ENCODE data around the gene STAB2. TPM values are rescaled to one million over a fixed set of nuclear protein-coding genes. Genes with fewer than 3 reads are reported as not detected.

Gene STAB2
- polyA plus RNA-seq, 1 of the 3 experiments (the other 2 are of a cell fraction) = not detected

GRCh38 chr12:103705927-103706326 is 118.9 kb downstream of the STAB2 start:
- H4K20me1 ChIP-seq (ENCODE audit: insufficient read depth) = no peaks in the 10 kb centered on the region
- CTCF ChIA-PET = interaction anchor here (1.1 kb wide), 1 partner anchor 8 kb away, joined by 5 read pairs; no protein-coding TSS in a partner anchor

GRCh38 chr12:103707446-103707845 is 120.4 kb downstream of the STAB2 start:
- CTCF ChIA-PET = interaction anchor here (1.3 to 1.8 kb wide), 2 partner anchors 10 to 58 kb away, joined by 3 to 4 read pairs; no protein-coding TSS in a partner anchor
- no peaks in the 10 kb centered on the region for H3F3A ChIP-seq (replicated peaks; ENCODE audit: insufficient read depth)
- no peak for TF ChIP-seq GATA2 (CRISPR knock-in tag; IDR thresholded peaks at IDR 0.05)
- H3K27ac ChIP-seq (ENCODE audit: low read depth in 2 of 2, low read length in 1 of 2) = no peak overlapping the region
- no peaks in the 10 kb centered on the region; a peak in 1 of 4 replicates for H3K4me1 ChIP-seq (ENCODE audit: control insufficient read depth in 1 of 2, insufficient read depth in 2 of 2, low read depth in 1 of 2, low read length in 1 of 2)
- POLR2A ChIA-PET = no interaction called here
- no peak overlapping the region for H3K4me2 ChIP-seq
- no peak overlapping the region for H3K9ac ChIP-seq
- no peaks in the 10 kb centered on the region for H3K9me3 ChIP-seq
- H3K9me2 ChIP-seq = no peaks in the 10 kb centered on the region
- no peaks in the 10 kb centered on the region for H3K36me3 ChIP-seq (replicated peaks in 1 of 2; ENCODE audit: control insufficient read depth in 1 of 2, insufficient read depth in 2 of 2, low read length in 1 of 2)
- H4K20me1 ChIP-seq (ENCODE audit: insufficient read depth) = no peaks in the 10 kb centered on the region
- no peak overlapping the region for H2AFZ ChIP-seq (ENCODE audit: low read depth)
- H3K27me3 ChIP-seq (ENCODE audit: insufficient read depth) = no peaks in the 10 kb centered on the region; the same call in 1 of the 2 replicates
- no peaks in the 10 kb centered on the region for H3K79me2 ChIP-seq (ENCODE audit: insufficient read depth)
- no peak overlapping the region for H3K4me3 ChIP-seq (ENCODE audit: low read depth in 2 of 2, low read length in 1 of 2)
- no peak for DNase-seq

More at GRCh38 chr12:103705927-103706326, 118.9 kb downstream of the STAB2 start:
- no peaks in the 10 kb centered on the region; the same call in 1 of the 2 replicates for H3K27me3 ChIP-seq (ENCODE audit: insufficient read depth)
- no peaks in the 10 kb centered on the region for H3K9me3 ChIP-seq
- H3K4me1 ChIP-seq (ENCODE audit: control insufficient read depth in 1 of 2, insufficient read depth in 2 of 2, low read depth in 1 of 2, low read length in 1 of 2) = no peaks in the 10 kb centered on the region
- no peaks in the 10 kb centered on the region for H3K9me2 ChIP-seq
- peak; percentile 15 for DNase-seq
- H3K36me3 ChIP-seq (replicated peaks in 1 of 2; ENCODE audit: control insufficient read depth in 1 of 2, insufficient read depth in 2 of 2, low read length in 1 of 2) = no peaks in the 10 kb centered on the region
- H2AFZ ChIP-seq (ENCODE audit: low read depth) = no peak overlapping the region
- H3F3A ChIP-seq (replicated peaks; ENCODE audit: insufficient read depth) = no peaks in the 10 kb centered on the region
- H3K79me2 ChIP-seq (ENCODE audit: insufficient read depth) = no peaks in the 10 kb centered on the region
- H3K9ac ChIP-seq = no peak overlapping the region
- WGBS (ENCODE audit: low lambda C conversion rate) = 58% methylated on average over 2 of the region's 2 CpGs
- POLR2A ChIA-PET = no interaction called here
- no peak overlapping the region for H3K4me3 ChIP-seq (ENCODE audit: low read depth in 2 of 2, low read length in 1 of 2)
- TF ChIP-seq ELF1 (IDR thresholded peaks at IDR 0.05) (no peak), PBX3 (IDR thresholded peaks at IDR 0.05) (no peak), CHD2 (IDR thresholded peaks at IDR 0.05; ENCODE audit: low read length, partially characterized antibody) (no peak), NFIC (IDR thresholded peaks at IDR 0.05; ENCODE audit: borderline replicate concordance) (no peak), YY1 (IDR thresholded peaks at IDR 0.05; ENCODE audit: low read depth) (no peak), JUND (IDR thresholded peaks at IDR 0.05) (no peak)
- no peak overlapping the region for H3K27ac ChIP-seq (ENCODE audit: low read depth in 2 of 2, low read length in 1 of 2)
- H3K4me2 ChIP-seq = no peak overlapping the region

- DNase-seq = no peak
- H3K9ac ChIP-seq = no peak overlapping the region
- H3K27me3 ChIP-seq (ENCODE audit: insufficient read depth) = no peaks in the 10 kb centered on the region; the same call in 1 of the 2 replicates
- CTCF ChIA-PET = no interaction called here
- H3K79me2 ChIP-seq (ENCODE audit: insufficient read depth) = no peaks in the 10 kb centered on the region
- H3K9me2 ChIP-seq = no peaks in the 10 kb centered on the region
- TF ChIP-seq REST (IDR thresholded peaks at IDR 0.05; ENCODE audit: low read depth, low read length) (no peak), MEF2A (IDR thresholded peaks at IDR 0.05; ENCODE audit: borderline replicate concordance, low read depth) (no peak), CHD2 (IDR thresholded peaks at IDR 0.05; ENCODE audit: low read length, partially characterized antibody) (no peak), IRF3 (IDR thresholded peaks at IDR 0.05; ENCODE audit: low read depth, low read length) (no peak), RFX5 (IDR thresholded peaks at IDR 0.05; ENCODE audit: low read length) (no peak)
- H2AFZ ChIP-seq (ENCODE audit: low read depth) = no peak overlapping the region
- POLR2A ChIA-PET = no interaction called here
- 65% methylated on average over 1 of the region's 1 CpG for WGBS (ENCODE audit: low lambda C conversion rate)
- no peaks in the 10 kb centered on the region for H3K9me3 ChIP-seq
- H3K27ac ChIP-seq (ENCODE audit: low read depth in 2 of 2, low read length in 1 of 2) = no peak overlapping the region
- H3K36me3 ChIP-seq (replicated peaks in 1 of 2; ENCODE audit: control insufficient read depth in 1 of 2, insufficient read depth in 2 of 2, low read length in 1 of 2) = no peaks in the 10 kb centered on the region
- no peak overlapping the region for H3K4me3 ChIP-seq (ENCODE audit: low read depth in 2 of 2, low read length in 1 of 2)
- H3K4me1 ChIP-seq (ENCODE audit: control insufficient read depth in 1 of 2, insufficient read depth in 2 of 2, low read depth in 1 of 2, low read length in 1 of 2) = no peaks in the 10 kb centered on the region; a peak in 1 of 4 replicates
- no peaks in the 10 kb centered on the region for H3F3A ChIP-seq (replicated peaks; ENCODE audit: insufficient read depth)
- H4K20me1 ChIP-seq (ENCODE audit: insufficient read depth) = no peaks in the 10 kb centered on the region
- H3K4me2 ChIP-seq = no peak overlapping the region
Observed at GRCh38 chr12:103710544-103710943, 123.5 kb downstream of the STAB2 start.

All from SK-N-SH (cell line).